Osteocyte (in vitro differentiated cells): ENCODE measurements around the gene SLC2A8. TPM values are rescaled to one million over a fixed set of nuclear protein-coding genes. Genes with fewer than 3 reads are reported as not detected.

Source experiments
- DNase-seq: peaks from one replicate; pipeline ENCODE4 v3.0.0; 2021; ENCODE audit warnings: mixed read lengths; ENCODE audit not compliant: unreplicated experiment; ENCODE audit errors: extremely low spot score
- H3K27ac Mint-ChIP-seq: one replicate; pipeline ENCODE4 v1.8.0; 2021; ENCODE audit warnings: mild to moderate bottlenecking, mixed read lengths; ENCODE audit not compliant: unreplicated experiment
- H3K27me3 Mint-ChIP-seq: one replicate; pipeline ENCODE4 v1.8.0; 2021; ENCODE audit warnings: mixed read lengths; ENCODE audit not compliant: unreplicated experiment
- H3K36me3 Mint-ChIP-seq: one replicate; pipeline ENCODE4 v1.8.0; 2021; ENCODE audit warnings: mixed read lengths; ENCODE audit not compliant: unreplicated experiment
- H3K4me1 Mint-ChIP-seq: one replicate; pipeline ENCODE4 v1.8.0; 2021; ENCODE audit warnings: mixed read lengths; ENCODE audit not compliant: unreplicated experiment
- H3K4me3 Mint-ChIP-seq: one replicate; pipeline ENCODE4 v1.8.0; 2021; ENCODE audit warnings: mild to moderate bottlenecking, moderate library complexity, mixed read lengths; ENCODE audit not compliant: unreplicated experiment
- H3K9me3 Mint-ChIP-seq: one replicate; pipeline ENCODE4 v1.8.0; 2021; ENCODE audit warnings: mixed read lengths; ENCODE audit not compliant: unreplicated experiment
- CTCF ChIP-seq: fragments of 200-600 bp; sonication (generic); IDR thresholded peaks from 2 replicates; pipeline ENCODE4 v1.5.0; 2021; ENCODE audit warnings: antibody characterized with exemption, mild to moderate bottlenecking, moderate library complexity
- total RNA-seq: library from RNA; stranded (reverse); gene quantifications from 2 replicates; pipeline ENCODE4 v1.2.1, GENCODE V29; 2021

Gene SLC2A8
- total RNA-seq, 1 donor from 2014 or later, result 18.2 TPM

DNA sequence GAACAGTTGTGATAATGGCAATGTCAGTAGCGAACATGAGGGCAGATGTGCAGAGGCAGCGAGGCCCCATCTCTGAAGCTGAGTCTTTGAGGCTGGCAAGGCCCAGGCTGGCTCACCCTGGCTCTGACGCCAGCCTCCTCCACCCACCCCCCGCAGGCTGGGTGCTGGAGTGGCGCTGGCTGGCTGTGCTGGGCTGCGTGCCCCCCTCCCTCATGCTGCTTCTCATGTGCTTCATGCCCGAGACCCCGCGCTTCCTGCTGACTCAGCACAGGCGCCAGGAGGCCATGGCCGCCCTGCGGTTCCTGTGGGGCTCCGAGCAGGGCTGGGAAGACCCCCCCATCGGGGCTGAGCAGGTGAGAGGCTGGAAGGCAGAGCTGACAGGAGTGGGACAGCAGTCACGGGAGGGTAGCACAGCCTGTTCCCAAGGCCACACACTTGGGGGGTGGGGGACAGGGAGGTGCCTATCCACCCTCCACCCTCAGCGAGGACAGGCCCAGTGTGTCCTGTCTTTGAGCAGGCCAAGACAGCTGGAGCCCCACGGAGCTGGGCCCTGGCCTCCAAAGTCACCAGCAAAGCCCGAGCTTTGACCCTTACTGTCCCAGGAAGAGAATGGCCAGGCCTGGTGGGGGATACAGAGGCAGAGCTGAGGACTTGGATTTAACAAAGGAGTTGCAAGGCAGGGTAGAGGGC is 5.6 kb downstream of the SLC2A8 start:
- no peaks in the 10 kb centered on the region for H3K9me3 Mint-ChIP-seq
- H3K36me3 Mint-ChIP-seq, result peaks cover 7% of the 10 kb centered on the region
- no peak overlapping the region for H3K27ac Mint-ChIP-seq
- no peak for TF ChIP-seq CTCF
- no peak overlapping the region for H3K4me3 Mint-ChIP-seq
- no peaks in the 10 kb centered on the region for H3K27me3 Mint-ChIP-seq
- H3K4me1 Mint-ChIP-seq, result peaks cover 10% of the 10 kb centered on the region
- DNase-seq, result no peak

GRCh38 chr9:127403507-127404192 is 6.7 kb downstream of the SLC2A8 start:
- TF ChIP-seq CTCF, result no peak
- no peaks in the 10 kb centered on the region for H3K9me3 Mint-ChIP-seq

GRCh38 chr9:127404631-127405030 is 7.7 kb downstream of the SLC2A8 start:
- no peaks in the 10 kb centered on the region for H3K9me3 Mint-ChIP-seq
- H3K4me1 Mint-ChIP-seq, result peaks cover 6% of the 10 kb centered on the region
- no peak for TF ChIP-seq CTCF
- peaks cover 7% of the 10 kb centered on the region for H3K36me3 Mint-ChIP-seq
- no peak overlapping the region for H3K4me3 Mint-ChIP-seq
- H3K27ac Mint-ChIP-seq, result no peak overlapping the region
- H3K27me3 Mint-ChIP-seq, result no peaks in the 10 kb centered on the region
- no peak for DNase-seq

More at GRCh38 chr9:127403507-127404192, 6.7 kb downstream of the SLC2A8 start:
- no peak overlapping the region for H3K4me3 Mint-ChIP-seq
- no peak for DNase-seq
- no peak overlapping the region for H3K27ac Mint-ChIP-seq
- peaks cover 7% of the 10 kb centered on the region for H3K36me3 Mint-ChIP-seq
- H3K27me3 Mint-ChIP-seq, result no peaks in the 10 kb centered on the region
- peaks cover 6% of the 10 kb centered on the region for H3K4me1 Mint-ChIP-seq

DNA sequence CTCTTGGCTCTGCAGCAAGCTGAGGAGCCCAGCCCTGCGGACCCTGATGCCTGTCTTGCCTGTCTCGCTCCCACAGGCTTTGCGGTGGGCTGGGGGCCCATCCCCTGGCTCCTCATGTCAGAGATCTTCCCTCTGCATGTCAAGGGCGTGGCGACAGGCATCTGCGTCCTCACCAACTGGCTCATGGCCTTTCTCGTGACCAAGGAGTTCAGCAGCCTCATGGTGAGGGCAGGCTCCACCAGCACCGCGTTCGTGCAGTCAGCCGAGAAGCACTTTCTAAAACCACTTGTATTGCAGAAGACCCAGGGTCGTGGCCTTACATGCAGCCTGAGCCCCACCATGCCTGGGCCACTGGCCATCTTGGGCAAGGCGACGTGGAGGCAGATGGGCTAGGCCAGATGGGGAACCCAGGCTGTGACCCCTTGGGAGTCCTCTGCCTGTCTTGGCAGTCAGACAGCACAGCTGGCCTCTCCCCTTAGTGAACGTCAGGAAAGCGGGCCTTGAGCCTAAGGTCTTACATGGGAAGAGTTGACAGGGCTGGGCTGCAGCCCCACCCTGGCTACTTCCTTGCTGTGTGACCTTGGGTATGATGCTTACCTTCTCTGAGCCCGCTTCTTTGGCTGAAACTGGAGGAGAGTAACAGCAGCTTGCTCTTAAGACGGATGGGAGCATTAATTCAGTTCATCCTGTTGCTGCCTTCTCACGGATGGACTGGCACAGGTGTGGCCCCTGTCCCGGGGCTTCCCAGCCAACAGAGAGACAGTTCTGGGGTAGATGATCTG is 8.6 kb downstream of the SLC2A8 start:
- H3K27me3 Mint-ChIP-seq, result no peaks in the 10 kb centered on the region
- peaks cover 6% of the 10 kb centered on the region for H3K4me1 Mint-ChIP-seq
- TF ChIP-seq CTCF, result no peak
- no peak for DNase-seq
- H3K9me3 Mint-ChIP-seq, result no peaks in the 10 kb centered on the region
- no peak overlapping the region for H3K4me3 Mint-ChIP-seq
- H3K27ac Mint-ChIP-seq, result no peak overlapping the region
- H3K36me3 Mint-ChIP-seq, result peaks cover 7% of the 10 kb centered on the region
